Ovary (tissue), 9 donors: ENCODE data around the gene PPP2R1B. TPM values are rescaled to one million over a fixed set of nuclear protein-coding genes. Genes with fewer than 3 reads are reported as not detected.
"Not testable (repeated sequence)": the region's sequence is repeated elsewhere in the genome, so short reads cannot be mapped to it uniquely, and the experiment has no call there.

Experiments
- DNase-seq, 5 donors: peaks; one replicate each; pipeline ENCODE4 v3.0.0-alpha.2; 2019 to 2020
- H3K27ac ChIP-seq, 2 donors: fragments of 200-600 bp; one replicate each; pipeline versions ENCODE4 v1.5.1 to v1.8.0; 2019 to 2022
- H3K27me3 ChIP-seq: fragments of 200-600 bp; one replicate; pipeline ENCODE4 v1.8.0; 2022
- H3K36me3 ChIP-seq: fragments of 200-600 bp; sonication (generic); one replicate; pipeline ENCODE4 v1.5.1; 2019
- H3K4me1 ChIP-seq: one replicate; pipeline ENCODE4 v1.8.1; 2013; ENCODE audit warnings: mild to moderate bottlenecking, moderate library complexity; ENCODE audit not compliant: insufficient read depth
- H3K4me3 ChIP-seq: fragments of 200-600 bp; sonication (generic); one replicate; pipeline ENCODE4 v1.5.1; 2017
- H3K9me3 ChIP-seq, 2 donors: fragments of 200-600 bp in 1 of 2; sonication (generic) in 1 of 2; one replicate each; pipeline versions ENCODE4 v1.5.1 to v1.8.1; 2013 to 2019; ENCODE audit warnings: mild to moderate bottlenecking in 1 of 2, moderate library complexity in 1 of 2
- EP300 ChIP-seq: sonication (generic); formaldehyde crosslinking; IDR thresholded peaks from one replicate; pipeline ENCODE4 v1.6.1; 2017; ENCODE audit warnings: antibody characterized with exemption
- POLR2A ChIP-seq: fragments of 450-650 bp; IDR thresholded peaks from one replicate; pipeline ENCODE4 v1.6.1; 2017; ENCODE audit warnings: antibody characterized with exemption, mild to moderate bottlenecking, moderate library complexity
- WGBS, 3 donors: extraction: QIAGEN DNeasy Blood & Tissue Kit in 1 of 3; methylation state at CpG; one replicate each; pipeline versions ENCODE4 v1.1.5 to v1.1.7; 2013 to 2017; 5-methylcytosine and 5-hydroxymethylcytosine counted together
- intact Hi-C, 4 donors: fragments of 100-400 bp; cut with DNase I; formaldehyde crosslinking; loops; one replicate each; pipeline versions ENCODE4 v1.11.0 to v1.15.1; 2022 to 2023
- polyA plus RNA-seq, 2 donors: library from polyadenylated mRNA; stranded (reverse); fragments of 200-250 nt in 1 of 2; fragments of 350-450 nt in 1 of 2; fragmentation: Illumina TruSeq in 1 of 2; extraction: RNeasy Lipid Tissue Mini Kit (QIAGEN cat#74804) in 1 of 2; gene quantifications; one replicate each; pipeline ENCODE4 v1.2.3, GENCODE V29; 2013 to 2014
- total RNA-seq, 7 donors: library from RNA; depleted of rRNA in 2 of 7; stranded (reverse); fragments of >200 nt in 2 of 7; fragmentation: NEBNext Ultra II Directional in 3 of 7; extraction: Animal tissue kit (Norgen Biotek cat#: 25700) in 3 of 7; gene quantifications; one replicate each; pipeline versions ENCODE4 v1.1.0 to v1.2.4, GENCODE V29; 2016 to 2023
- TF ChIP-seq, protein P1 (sequence below), 3 donors: fragments of 450-650 bp in 2 of 3; fragments of 200-600 bp in 1 of 3; IDR thresholded peaks; one replicate each; pipeline versions ENCODE4 v1.5.1 to v1.8.0; 2016 to 2022; ENCODE audit warnings: antibody characterized with exemption in 3 of 3, mild to moderate bottlenecking in 1 of 3
- donor health status: DM: no; HTN: no; CAD: no; lungs with moderate emphysema.
- donor health status: DM: no; HTN: no; CAD: no.
- donor health status: Bipolar disorder and iron deficiency.
- donor health status: DM: yes; HTN: yes; CAD: no.
- donor health status: DM: no; HTN: no; CAD: no.
- donor health status: DM: yes; HTN: yes; CAD: no.

Gene PPP2R1B
- total and polyA plus RNA-seq, 9 donors = 9.8 to 36.4 (median 25.1) TPM

DNA sequence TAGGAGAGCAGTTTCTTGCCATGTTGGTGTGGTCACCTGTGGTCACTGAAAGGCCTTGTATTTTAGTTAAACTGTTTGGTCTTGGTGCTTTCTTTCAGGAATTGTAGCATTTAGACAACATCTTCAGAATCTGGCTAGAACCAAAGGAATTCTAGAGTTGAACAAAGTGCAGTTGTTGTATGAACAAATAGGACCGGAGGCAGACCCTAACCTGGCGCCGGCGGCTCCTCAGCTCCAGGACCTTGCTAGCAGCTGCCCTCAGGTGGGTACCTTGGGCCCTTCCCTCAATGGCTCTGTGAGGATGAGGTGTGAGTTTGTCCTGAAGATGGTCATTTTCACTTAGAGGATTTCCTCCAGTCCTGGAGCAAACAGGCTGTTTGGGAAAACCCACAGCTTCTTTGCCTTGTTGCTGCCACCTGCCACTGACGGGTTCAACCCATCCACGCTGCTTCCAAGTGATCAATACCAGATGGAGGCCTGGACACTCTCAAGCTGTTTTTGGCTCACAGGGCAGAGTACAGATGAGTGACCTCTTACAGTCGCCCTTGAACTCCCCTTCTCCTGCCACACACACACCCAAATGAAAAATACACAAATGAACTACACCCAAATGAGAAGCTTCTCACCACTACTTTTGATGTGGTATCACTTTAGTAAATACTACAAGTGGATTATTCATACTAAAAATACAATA lies 45.2 kb downstream of the PPP2R1B start:
- H3K4me3 ChIP-seq = no peak overlapping the region
- H3K4me1 ChIP-seq = peaks cover 11% of the 10 kb centered on the region
- peak overlapping the region in 1 of 2 donors; percentile 12 for H3K27ac ChIP-seq
- H3K27me3 ChIP-seq = no peaks in the 10 kb centered on the region
- TF ChIP-seq, protein P1, sequence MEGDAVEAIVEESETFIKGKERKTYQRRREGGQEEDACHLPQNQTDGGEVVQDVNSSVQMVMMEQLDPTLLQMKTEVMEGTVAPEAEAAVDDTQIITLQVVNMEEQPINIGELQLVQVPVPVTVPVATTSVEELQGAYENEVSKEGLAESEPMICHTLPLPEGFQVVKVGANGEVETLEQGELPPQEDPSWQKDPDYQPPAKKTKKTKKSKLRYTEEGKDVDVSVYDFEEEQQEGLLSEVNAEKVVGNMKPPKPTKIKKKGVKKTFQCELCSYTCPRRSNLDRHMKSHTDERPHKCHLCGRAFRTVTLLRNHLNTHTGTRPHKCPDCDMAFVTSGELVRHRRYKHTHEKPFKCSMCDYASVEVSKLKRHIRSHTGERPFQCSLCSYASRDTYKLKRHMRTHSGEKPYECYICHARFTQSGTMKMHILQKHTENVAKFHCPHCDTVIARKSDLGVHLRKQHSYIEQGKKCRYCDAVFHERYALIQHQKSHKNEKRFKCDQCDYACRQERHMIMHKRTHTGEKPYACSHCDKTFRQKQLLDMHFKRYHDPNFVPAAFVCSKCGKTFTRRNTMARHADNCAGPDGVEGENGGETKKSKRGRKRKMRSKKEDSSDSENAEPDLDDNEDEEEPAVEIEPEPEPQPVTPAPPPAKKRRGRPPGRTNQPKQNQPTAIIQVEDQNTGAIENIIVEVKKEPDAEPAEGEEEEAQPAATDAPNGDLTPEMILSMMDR (IDR thresholded peaks at IDR 0.05) = no peak
- TF ChIP-seq POLR2A (no peak), EP300 (no peak)
- no peaks in the 10 kb centered on the region for H3K36me3 ChIP-seq
- 65 to 70% (median 65%) methylated on average over 7 of the region's 7 CpGs for WGBS, 3 donors
- intact Hi-C loops = no loop called here
- H3K9me3 ChIP-seq = no peaks in the 10 kb centered on the region
- DNase-seq = peak in 1 of 5 donors; percentile 44

DNA sequence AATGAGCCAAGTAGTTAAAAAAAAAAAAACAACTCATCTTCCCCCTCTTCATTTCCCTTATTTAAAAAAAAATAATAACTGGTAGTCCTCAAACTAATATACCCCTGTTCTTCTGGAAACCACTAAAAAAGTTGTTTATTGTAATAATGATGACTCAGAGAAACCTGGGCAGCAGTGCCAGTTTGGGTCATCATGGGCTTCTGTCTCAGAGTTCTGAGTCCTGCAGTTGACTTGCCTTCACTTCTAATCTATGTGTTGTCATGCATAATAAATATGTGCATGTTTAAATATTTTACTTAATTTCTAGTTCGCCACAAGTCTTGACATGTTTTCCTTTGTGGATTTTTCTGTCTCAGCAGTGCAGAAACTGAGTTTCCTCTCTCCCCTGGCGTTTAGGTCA lies 46.8 kb downstream of the PPP2R1B start:
- DNase-seq = no peak
- 69 to 85% (median 78%) methylated on average over 2 of the region's 2 CpGs for WGBS, 3 donors
- H3K36me3 ChIP-seq = no peaks in the 10 kb centered on the region
- no peak overlapping the region for H3K27ac ChIP-seq
- TF ChIP-seq, protein P1 (IDR thresholded peaks at IDR 0.05) = no peak
- TF ChIP-seq EP300 (no peak), POLR2A (no peak)
- H3K27me3 ChIP-seq = no peaks in the 10 kb centered on the region
- H3K4me3 ChIP-seq = no peak overlapping the region
- peaks cover 11% of the 10 kb centered on the region for H3K4me1 ChIP-seq
- intact Hi-C loops = no loop called here
- no peaks in the 10 kb centered on the region for H3K9me3 ChIP-seq

DNA sequence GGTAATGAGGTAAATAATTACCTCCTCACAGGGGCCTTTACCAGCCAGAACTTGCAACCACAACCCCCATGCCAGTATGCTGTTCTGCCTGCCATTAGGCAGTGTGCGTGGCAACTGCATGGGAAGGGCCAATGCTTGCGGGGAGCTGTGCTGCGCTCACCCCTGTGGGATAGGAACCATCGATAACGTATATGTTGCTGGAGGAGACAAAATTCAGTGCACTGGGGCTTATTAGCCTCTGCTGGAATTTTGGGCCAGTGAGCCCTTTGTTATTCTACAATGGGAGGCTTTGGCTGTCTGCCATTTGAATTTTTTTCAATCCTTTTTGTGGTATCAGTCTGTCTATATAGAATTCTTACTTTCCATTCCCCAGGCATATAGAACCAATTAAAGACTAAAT lies 47.3 kb downstream of the PPP2R1B start:
- no peaks in the 10 kb centered on the region for H3K27me3 ChIP-seq
- TF ChIP-seq POLR2A (no peak), EP300 (no peak)
- TF ChIP-seq, protein P1 (IDR thresholded peaks at IDR 0.05) = no peak
- WGBS, 3 donors = 80 to 93% (median 90%) methylated on average over 5 of the region's 5 CpGs
- H3K9me3 ChIP-seq = no peaks in the 10 kb centered on the region
- DNase-seq = no peak
- H3K36me3 ChIP-seq = no peaks in the 10 kb centered on the region
- no peak overlapping the region for H3K4me3 ChIP-seq
- peaks cover 11% of the 10 kb centered on the region for H3K4me1 ChIP-seq
- intact Hi-C loops = no loop called here
- H3K27ac ChIP-seq = peak overlapping the region; percentile 9 to 18

DNA sequence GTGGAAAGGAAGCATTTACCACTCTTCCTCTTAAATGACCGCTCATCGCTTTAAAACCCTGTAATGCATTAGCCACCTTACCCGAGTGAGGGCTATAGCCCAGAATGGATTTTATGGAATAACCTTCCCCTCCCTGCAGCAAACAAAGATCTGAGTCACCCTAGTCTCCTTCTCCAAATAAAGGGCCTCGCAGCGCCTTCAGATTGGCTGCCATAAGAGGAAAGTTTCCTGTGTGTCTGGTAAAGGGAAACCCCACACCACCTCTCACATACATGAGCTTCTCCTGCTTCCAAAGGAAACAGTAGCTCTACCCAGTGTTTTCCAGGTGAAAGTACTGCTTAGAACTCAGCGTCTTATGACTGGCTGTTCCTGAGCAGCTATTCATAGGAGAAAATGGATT lies 47.8 kb downstream of the PPP2R1B start:
- Histone ChIP-seq H3K4me3 (no peak overlapping the region), H3K4me1 (peaks cover 11% of the 10 kb centered on the region), H3K27me3 (no peaks in the 10 kb centered on the region), H3K27ac (peak overlapping the region in 1 of 2 donors; percentile 9), H3K36me3 (no peaks in the 10 kb centered on the region), H3K9me3 (no peaks in the 10 kb centered on the region)
- 55 to 65% (median 64%) methylated on average over 6 of the region's 6 CpGs for WGBS, 3 donors
- no peak for TF ChIP-seq EP300
- intact Hi-C loops = no loop called here
- DNase-seq = no peak

DNA sequence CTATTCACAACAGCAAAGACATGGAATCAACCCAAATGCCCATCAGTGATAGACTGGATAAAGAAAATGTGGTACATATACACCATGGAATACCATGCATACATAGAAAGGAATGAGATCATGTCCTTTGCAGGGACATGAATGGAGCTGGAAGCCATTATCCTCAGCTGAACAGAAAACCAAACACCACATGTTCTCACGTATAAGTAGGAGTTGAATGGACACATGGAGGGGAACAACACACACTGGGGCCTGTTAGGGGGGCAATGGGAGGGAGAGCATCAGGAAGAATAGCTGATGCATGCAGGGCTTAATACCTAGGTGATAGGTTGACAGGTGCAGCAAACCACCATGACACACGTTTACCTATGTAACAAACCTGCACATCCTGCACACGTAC lies 48.5 kb downstream of the PPP2R1B start:
- H3K27me3 ChIP-seq, H3K27ac ChIP-seq, H3K4me3 ChIP-seq, DNase-seq, H3K36me3 ChIP-seq, H3K9me3 ChIP-seq, intact Hi-C loops: not testable (repeated sequence)
- H3K4me1 ChIP-seq = peaks cover 11% of the 10 kb centered on the region
- 94 to 96% (median 95%) methylated on average over 3 of the region's 3 CpGs for whole genome bisulfite sequencing, 3 donors
